ENCODE measurements around the gene SLC38A2. TPM values are rescaled to one million over a fixed set of nuclear protein-coding genes. Genes with fewer than 3 reads are reported as not detected.

SLC38A2 gene
- total RNA-seq (100 to 1,000 TPM; 287 to 428 (median 331) TPM), polyA plus RNA-seq (100 to 1,000 TPM in 2 of 3 donors, 10 to 100 TPM in 1; 35.8 to 317 (median 180) TPM)
- long read RNA-seq, donor 1, full-length matches to known transcripts = 91 of 117 reads
- long read RNA-seq, donor 1, partial matches to known transcripts = 21 of 117 reads
- long read RNA-seq, donor 1, other reads (novel, unspliced or antisense) = 5 of 117 reads
- long read RNA-seq, donor 2, full-length matches to known transcripts = 173 of 228 reads
- long read RNA-seq, donor 2, partial matches to known transcripts = 36 of 228 reads
- long read RNA-seq, donor 2, other reads (novel, unspliced or antisense) = 19 of 228 reads

- Histone ChIP-seq H3K36me3 (ENCODE audit: insufficient read depth in 1 of 2, low read depth in 1 of 2) (peaks cover 9 to 35% of the 10 kb centered on the region in 2 donors), H3K27me3 (ENCODE audit: insufficient read depth in 3 of 3, low read length in 2 of 3) (no peaks in the 10 kb centered on the region), H3K9me3 (no peaks in the 10 kb centered on the region), H3K4me3 (peak within 1 kb of the TSS; percentile 94), H3K27ac (peak within 1 kb of the TSS; percentile 99), H3K4me1 (peaks cover 39% of the 10 kb centered on the region)
- peak; percentile 97 to 99 for DNase-seq
- TF ChIP-seq CTCF (IDR thresholded peaks at IDR 0.05) = no peak
- WGBS, 3 donors = 0 to 1% (median 0%) methylated on average over 36 to 48 of the region's 48 CpGs
- intact Hi-C loops (cut with DNase I) = loop anchor here (1.0 to 10.0 kb wide), 7 partner anchors 11 to 380 kb away; partner anchors contain the start of gene SCAF11 (in 1 of the 2)
- peak; percentile 88 to 93 (median 90) for ATAC-seq
Observed at GRCh38 chr12:46372544-46373300, at the start of gene SLC38A2. TSS of gene SLC38A2 (minus strand) at chr12:46372773. CDS start at chr12:46371293, 1,480 bp downstream.

GRCh38 chr12:46419675-46420074 is 47.1 kb upstream of the SLC38A2 start:
- Histone ChIP-seq H3K4me1 (no peaks in the 10 kb centered on the region), H3K4me3 (no peak overlapping the region), H3K9me3 (no peaks in the 10 kb centered on the region), H3K27me3 (ENCODE audit: insufficient read depth in 3 of 3, low read length in 2 of 3) (no peaks in the 10 kb centered on the region), H3K27ac (no peak overlapping the region), H3K36me3 (ENCODE audit: insufficient read depth in 1 of 2, low read depth in 1 of 2) (no peaks in the 10 kb centered on the region)
- no peak for ATAC-seq
- intact Hi-C loops (cut with DNase I) = no loop called here
- no peak for DNase-seq
- TF ChIP-seq CTCF (IDR thresholded peaks at IDR 0.05) = no peak
- WGBS, 3 donors = 83 to 95% (median 93%) methylated on average over 1 of the region's 1 CpG

- no peaks in the 10 kb centered on the region for H3K9me3 ChIP-seq
- no peak overlapping the region for H3K27ac ChIP-seq
- H3K4me3 ChIP-seq = no peak overlapping the region
- DNase-seq (no peak), ATAC-seq (peak in 2 of 4 donors; percentile 25 to 45)
- H3K36me3 ChIP-seq (ENCODE audit: insufficient read depth in 1 of 2, low read depth in 1 of 2) = no peaks in the 10 kb centered on the region
- 48 to 84% (median 62%) methylated on average over 4 of the region's 4 CpGs for WGBS, 3 donors
- H3K4me1 ChIP-seq = peaks cover 4% of the 10 kb centered on the region
- intact Hi-C loops (cut with DNase I) = no loop called here
- H3K27me3 ChIP-seq (ENCODE audit: insufficient read depth in 3 of 3, low read length in 2 of 3) = no peaks in the 10 kb centered on the region
- TF ChIP-seq CTCF (IDR thresholded peaks at IDR 0.05) = no peak
Observed at GRCh38 chr12:46415552-46415951, 43.0 kb upstream of the SLC38A2 start.

GRCh38 chr12:46414591-46415268 is 42.2 kb upstream of the SLC38A2 start:
- ATAC-seq = no peak
- Histone ChIP-seq H3K4me1 (peaks cover 12% of the 10 kb centered on the region), H3K27ac (no peak overlapping the region), H3K9me3 (no peaks in the 10 kb centered on the region), H3K36me3 (ENCODE audit: insufficient read depth in 1 of 2, low read depth in 1 of 2) (no peaks in the 10 kb centered on the region), H3K27me3 (ENCODE audit: insufficient read depth in 3 of 3, low read length in 2 of 3) (no peaks in the 10 kb centered on the region), H3K4me3 (no peak overlapping the region)
- TF ChIP-seq CTCF (IDR thresholded peaks at IDR 0.05) = no peak
- intact Hi-C loops (cut with DNase I) = no loop called here
- 94 to 96% (median 96%) methylated on average over 1 of the region's 1 CpG for WGBS, 3 donors
- DNase-seq = no peak
